ENCODE data around the gene TSPAN4.
A peak's percentile ranks its signal among the peaks of the same experiment; 100 is the strongest.

TSPAN4 gene

GRCh38 chr11:794013-794765 is 48.5 kb upstream of the TSPAN4 start:
- Histone ChIP-seq H3K9me3 (ENCODE audit: insufficient read depth, low read length, severe bottlenecking) (no peaks in the 10 kb centered on the region), H3K79me2 (ENCODE audit: insufficient read depth, low read length) (peaks cover 20% of the 10 kb centered on the region), H3K9ac (ENCODE audit: low read depth, low read length) (no peak overlapping the region), H3K27ac (ENCODE audit: low read length) (no peak overlapping the region), H2AFZ (ENCODE audit: low read depth, low read length) (no peak overlapping the region), H3K4me1 (ENCODE audit: insufficient read depth, low read length) (peaks cover 37% of the 10 kb centered on the region), H3K4me3 (ENCODE audit: low read depth in 1 of 2, low read length in 2 of 2) (no peak overlapping the region), H3K27me3 (ENCODE audit: insufficient read depth, low read length, poor library complexity) (no peaks in the 10 kb centered on the region), H4K20me1 (ENCODE audit: insufficient read depth, low read length) (peaks cover 43% of the 10 kb centered on the region), H3K36me3 (ENCODE audit: insufficient read depth, low read length) (peaks cover 33% of the 10 kb centered on the region), H3K4me2 (ENCODE audit: insufficient read depth, low read length) (0 out of 2 replicates have a peak overlapping the region, but pooled peaks have one; percentile 14)
- no peak for DNase-seq
- no peak for ATAC-seq (ENCODE audit: insufficient read depth, low read depth)
- TF ChIP-seq EZH2 (IDR thresholded peaks at IDR 0.05; ENCODE audit: borderline replicate concordance, low read depth, low read length, severe bottlenecking), result no peak
- no peak for TF ChIP-seq CTCF (IDR thresholded peaks at IDR 0.05; ENCODE audit: borderline replicate concordance, extremely low read depth, low read length, poor library complexity, severe bottlenecking)

DNA sequence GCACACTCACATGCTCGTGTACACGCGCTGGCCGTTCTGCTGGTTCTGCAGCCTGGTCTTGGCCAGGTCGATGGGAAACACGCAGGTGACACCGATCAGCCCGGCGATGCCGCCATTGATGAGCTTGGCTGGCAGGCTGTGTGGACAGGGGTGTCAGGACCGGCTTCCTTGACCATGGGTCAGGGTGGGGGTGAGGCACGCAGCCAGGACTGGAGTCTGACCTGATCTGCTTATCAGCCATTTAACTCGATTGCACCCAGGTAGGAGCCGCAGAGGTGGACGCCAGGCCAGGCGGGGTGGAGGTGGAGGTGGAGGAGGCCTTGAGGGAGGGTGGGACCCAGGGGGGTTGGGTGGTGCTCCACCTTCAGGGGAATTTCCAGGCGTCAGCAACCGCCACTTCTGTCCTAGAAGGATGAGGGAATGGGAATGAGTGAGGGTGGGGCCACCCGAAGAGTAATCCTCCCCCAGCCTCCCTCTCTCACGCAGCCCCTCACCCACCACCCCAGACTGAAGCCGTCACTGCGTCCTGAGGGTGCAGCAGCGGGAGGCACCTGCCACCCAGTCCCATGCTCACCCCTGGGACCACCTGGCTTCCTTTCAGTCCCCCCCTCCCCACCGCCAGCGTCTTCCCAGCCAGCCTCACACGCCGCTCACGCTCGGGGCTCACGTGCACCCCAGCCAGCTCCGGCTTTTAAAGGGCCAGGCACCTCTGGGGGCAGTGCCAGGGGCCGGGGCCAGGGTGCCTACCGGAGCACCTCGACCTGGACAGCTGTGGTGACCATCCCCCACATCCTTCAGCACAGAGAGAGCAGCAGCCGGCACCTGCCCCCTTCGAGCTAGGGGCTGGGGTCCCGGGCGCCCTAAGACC is 47.7 kb upstream of the TSPAN4 start:
- H3K4me1 ChIP-seq (ENCODE audit: insufficient read depth, low read length), result peaks cover 37% of the 10 kb centered on the region
- H2AFZ ChIP-seq (ENCODE audit: low read depth, low read length), result no peak overlapping the region
- H3K9me3 ChIP-seq (ENCODE audit: insufficient read depth, low read length, severe bottlenecking), result no peaks in the 10 kb centered on the region
- H3K4me2 ChIP-seq (ENCODE audit: insufficient read depth, low read length), result peak overlapping the region; percentile 97
- H3K27ac ChIP-seq (ENCODE audit: low read length), result no peak overlapping the region
- H3K27me3 ChIP-seq (ENCODE audit: insufficient read depth, low read length, poor library complexity), result no peaks in the 10 kb centered on the region
- H4K20me1 ChIP-seq (ENCODE audit: insufficient read depth, low read length), result peaks cover 48% of the 10 kb centered on the region
- H3K79me2 ChIP-seq (ENCODE audit: insufficient read depth, low read length), result peaks cover 20% of the 10 kb centered on the region
- peaks cover 41% of the 10 kb centered on the region for H3K36me3 ChIP-seq (ENCODE audit: insufficient read depth, low read length)
- peak overlapping the region; percentile 86 for H3K9ac ChIP-seq (ENCODE audit: low read depth, low read length)
- DNase-seq, result peak; percentile 38
- ATAC-seq (ENCODE audit: insufficient read depth, low read depth), result no peak
- peak overlapping the region in 1 of 2 experiments; percentile 98; a peak in 3 of 4 replicates for H3K4me3 ChIP-seq (ENCODE audit: low read depth in 1 of 2, low read length in 2 of 2)
- TF ChIP-seq EZH2 (IDR thresholded peaks at IDR 0.05; ENCODE audit: borderline replicate concordance, low read depth, low read length, severe bottlenecking) (no peak), CTCF (IDR thresholded peaks at IDR 0.05; ENCODE audit: borderline replicate concordance, extremely low read depth, low read length, poor library complexity, severe bottlenecking) (no peak)

- Histone ChIP-seq H3K4me3 (ENCODE audit: low read depth in 1 of 2, low read length in 2 of 2) (peak overlapping the region; percentile 67 to 98; a peak in 3 of 4 replicates), H4K20me1 (ENCODE audit: insufficient read depth, low read length) (peaks cover 54% of the 10 kb centered on the region), H3K27me3 (ENCODE audit: insufficient read depth, low read length, poor library complexity) (no peaks in the 10 kb centered on the region), H3K4me1 (ENCODE audit: insufficient read depth, low read length) (peaks cover 37% of the 10 kb centered on the region), H2AFZ (ENCODE audit: low read depth, low read length) (peak overlapping the region; percentile 37; the same call in 1 of the 2 replicates), H3K4me2 (ENCODE audit: insufficient read depth, low read length) (peak overlapping the region; percentile 97), H3K9ac (ENCODE audit: low read depth, low read length) (peak overlapping the region; percentile 86), H3K27ac (ENCODE audit: low read length) (peak overlapping the region; percentile 84), H3K9me3 (ENCODE audit: insufficient read depth, low read length, severe bottlenecking) (no peaks in the 10 kb centered on the region), H3K36me3 (ENCODE audit: insufficient read depth, low read length) (peaks cover 50% of the 10 kb centered on the region), H3K79me2 (ENCODE audit: insufficient read depth, low read length) (peaks cover 20% of the 10 kb centered on the region)
- TF ChIP-seq CTCF (IDR thresholded peaks at IDR 0.05; ENCODE audit: borderline replicate concordance, extremely low read depth, low read length, poor library complexity, severe bottlenecking) (peak; percentile 5), EZH2 (IDR thresholded peaks at IDR 0.05; ENCODE audit: borderline replicate concordance, low read depth, low read length, severe bottlenecking) (no peak)
- ATAC-seq (ENCODE audit: insufficient read depth, low read depth), result peak; percentile 64
- peak; percentile 86 for DNase-seq
Measured at GRCh38 chr11:795634-796564, 46.8 kb upstream of the TSPAN4 start.

Measured in DND-41 (cell line).